ENCODE data around the gene PPFIA2. TPM values are rescaled to one million over a fixed set of nuclear protein-coding genes. Genes with fewer than 3 reads are reported as not detected.
"Not testable (repeated sequence)": the region's sequence is repeated elsewhere in the genome, so short reads cannot be mapped to it uniquely, and the experiment has no call there.

PPFIA2 gene
- total and polyA plus RNA-seq, 3 donors from 2014 or later = 10.5 to 22.1 (median 18.3) TPM

DNA sequence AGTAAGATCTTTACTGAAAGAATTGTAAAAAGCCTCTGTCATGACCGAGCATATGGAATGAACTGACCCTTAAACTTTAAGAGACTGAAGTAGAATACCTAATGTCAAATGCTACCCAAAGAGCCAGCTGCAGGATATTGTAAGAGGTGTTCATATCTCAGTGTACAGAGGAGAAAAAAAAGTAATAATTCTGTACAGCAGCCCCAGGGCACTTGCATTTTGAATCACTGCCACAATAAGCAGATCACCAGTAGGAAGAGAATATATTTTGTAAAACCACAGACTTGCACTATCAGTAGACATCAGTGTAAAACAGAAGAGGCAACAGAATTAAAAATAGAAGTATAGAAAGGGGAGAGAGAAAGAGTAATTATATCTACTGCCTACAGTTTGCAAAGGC is 162.6 kb downstream of the PPFIA2 start:
- intact Hi-C loops (cut with DNase I; ENCODE audit: low total_unique reads) = no loop called here
- H3K27ac ChIP-seq = no peak overlapping the region
- no peak overlapping the region for H3K4me3 ChIP-seq
- 80 to 84% methylated on average over 1 of the region's 1 CpG for WGBS, 2 donors
- TF ChIP-seq POLR2A (IDR thresholded peaks at IDR 0.05) = no peak
- TF ChIP-seq, protein P1, sequence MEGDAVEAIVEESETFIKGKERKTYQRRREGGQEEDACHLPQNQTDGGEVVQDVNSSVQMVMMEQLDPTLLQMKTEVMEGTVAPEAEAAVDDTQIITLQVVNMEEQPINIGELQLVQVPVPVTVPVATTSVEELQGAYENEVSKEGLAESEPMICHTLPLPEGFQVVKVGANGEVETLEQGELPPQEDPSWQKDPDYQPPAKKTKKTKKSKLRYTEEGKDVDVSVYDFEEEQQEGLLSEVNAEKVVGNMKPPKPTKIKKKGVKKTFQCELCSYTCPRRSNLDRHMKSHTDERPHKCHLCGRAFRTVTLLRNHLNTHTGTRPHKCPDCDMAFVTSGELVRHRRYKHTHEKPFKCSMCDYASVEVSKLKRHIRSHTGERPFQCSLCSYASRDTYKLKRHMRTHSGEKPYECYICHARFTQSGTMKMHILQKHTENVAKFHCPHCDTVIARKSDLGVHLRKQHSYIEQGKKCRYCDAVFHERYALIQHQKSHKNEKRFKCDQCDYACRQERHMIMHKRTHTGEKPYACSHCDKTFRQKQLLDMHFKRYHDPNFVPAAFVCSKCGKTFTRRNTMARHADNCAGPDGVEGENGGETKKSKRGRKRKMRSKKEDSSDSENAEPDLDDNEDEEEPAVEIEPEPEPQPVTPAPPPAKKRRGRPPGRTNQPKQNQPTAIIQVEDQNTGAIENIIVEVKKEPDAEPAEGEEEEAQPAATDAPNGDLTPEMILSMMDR (IDR thresholded peaks at IDR 0.05) = no peak
- no peak for DNase-seq
- no peaks in the 10 kb centered on the region for H3K9me3 ChIP-seq
- H3K27me3 ChIP-seq = no peaks in the 10 kb centered on the region
- H3K4me1 ChIP-seq = no peaks in the 10 kb centered on the region
- no peaks in the 10 kb centered on the region for H3K36me3 ChIP-seq (ENCODE audit: low read depth, missing control alignments)

DNA sequence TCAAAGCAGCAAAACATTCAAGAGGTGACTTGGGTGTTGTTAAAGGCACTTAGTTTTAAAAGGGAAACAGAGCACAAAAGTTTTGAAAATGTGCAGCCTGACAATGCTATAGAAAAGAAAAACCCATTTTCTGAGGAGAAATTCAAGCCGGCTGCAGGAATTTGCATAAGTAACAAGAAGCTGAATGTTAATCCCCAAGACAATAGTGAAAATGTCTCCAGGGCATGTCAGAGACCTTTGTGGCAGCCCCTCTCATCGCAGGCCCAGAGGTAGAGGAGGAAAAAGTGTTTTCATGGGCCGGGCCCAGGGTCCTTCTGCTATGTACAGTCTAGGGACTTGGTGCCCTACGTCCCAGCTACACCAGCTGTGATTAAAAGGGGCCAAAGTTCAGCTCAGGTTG is 167.9 kb downstream of the PPFIA2 start:
- Histone ChIP-seq H3K9me3 (no peaks in the 10 kb centered on the region), H3K27ac (no peak overlapping the region), H3K27me3 (no peaks in the 10 kb centered on the region), H3K4me3 (no peak overlapping the region), H3K36me3 (ENCODE audit: low read depth, missing control alignments) (no peaks in the 10 kb centered on the region), H3K4me1 (no peaks in the 10 kb centered on the region)
- no peak for DNase-seq
- 78 to 93% methylated on average over 4 of the region's 4 CpGs for WGBS, 2 donors
- intact Hi-C loops (cut with DNase I; ENCODE audit: low total_unique reads) = no loop called here
- TF ChIP-seq, protein P1 (IDR thresholded peaks at IDR 0.05) = no peak
- no peak for TF ChIP-seq POLR2A (IDR thresholded peaks at IDR 0.05)

DNA sequence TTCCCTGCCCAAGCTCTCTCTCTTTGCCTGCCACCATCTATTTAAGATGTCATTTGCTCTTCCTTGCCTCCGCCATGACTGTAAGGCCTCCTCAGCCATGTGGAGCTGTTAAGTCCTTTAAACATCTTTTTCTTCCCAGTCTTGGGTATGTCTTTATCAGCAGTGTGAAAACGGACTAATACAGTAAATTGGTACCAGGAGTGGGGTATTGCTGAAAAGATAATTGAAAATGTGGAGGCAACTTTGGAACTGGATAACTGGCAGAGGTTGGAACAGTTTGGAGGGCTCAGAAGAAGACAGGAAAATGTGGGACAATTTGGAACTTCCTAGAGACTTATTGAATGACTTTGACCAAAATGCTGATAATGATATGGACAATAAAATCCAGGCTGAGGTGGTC is 168.4 kb downstream of the PPFIA2 start:
- intact Hi-C loops (cut with DNase I; ENCODE audit: low total_unique reads); H3K9me3 ChIP-seq; H3K4me1 ChIP-seq; H3K27ac ChIP-seq; H3K4me3 ChIP-seq; H3K27me3 ChIP-seq; DNase-seq; H3K36me3 ChIP-seq (ENCODE audit: low read depth, missing control alignments): not testable (repeated sequence)
- WGBS, 2 donors = 84 to 89% methylated on average over 2 of the region's 2 CpGs

DNA sequence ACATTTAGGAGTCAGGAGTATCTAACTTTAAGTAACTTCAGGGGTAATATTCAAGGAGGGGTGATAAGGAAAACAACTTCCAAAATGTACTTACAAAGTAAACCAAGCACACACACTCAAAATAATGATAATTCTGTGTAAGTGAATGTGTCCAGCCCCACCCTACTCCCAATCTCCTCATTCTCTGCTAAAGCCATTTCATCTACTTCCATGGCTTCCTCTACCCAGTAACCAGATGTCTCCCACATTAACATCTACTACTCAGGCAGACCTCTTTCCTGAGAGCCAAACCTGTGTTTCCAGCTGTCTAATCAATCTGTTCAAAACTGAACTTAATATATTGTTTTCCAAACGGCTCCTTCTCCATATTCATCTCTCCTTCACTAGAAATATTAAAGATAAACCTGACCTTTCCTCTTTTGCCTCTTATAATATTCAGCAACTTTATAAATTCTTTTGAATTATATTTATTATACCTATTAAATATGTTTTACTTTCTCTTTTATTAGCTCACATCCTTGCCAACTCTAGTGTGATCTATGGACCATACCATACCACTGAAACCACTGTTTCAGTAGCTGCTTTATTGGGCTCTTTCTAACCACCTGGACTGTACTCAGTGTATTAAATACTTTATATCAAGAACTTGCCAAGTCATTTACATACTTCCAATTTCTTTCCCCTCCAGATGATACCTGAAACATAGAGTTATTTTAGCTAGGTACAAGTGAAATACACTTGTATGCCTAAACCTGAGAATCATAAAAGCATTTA is 170.7 kb downstream of the PPFIA2 start:
- TF ChIP-seq, protein P1 (IDR thresholded peaks at IDR 0.05) = no peak
- TF ChIP-seq POLR2A (IDR thresholded peaks at IDR 0.05) = no peak
- Histone ChIP-seq H3K4me3 (no peak overlapping the region), H3K27ac (no peak overlapping the region), H3K27me3 (no peaks in the 10 kb centered on the region), H3K36me3 (ENCODE audit: low read depth, missing control alignments) (no peaks in the 10 kb centered on the region), H3K4me1 (no peaks in the 10 kb centered on the region), H3K9me3 (no peaks in the 10 kb centered on the region)
- 57 to 74% methylated on average over 1 of the region's 1 CpG for WGBS, 2 donors
- DNase-seq = no peak
- intact Hi-C loops (cut with DNase I; ENCODE audit: low total_unique reads) = no loop called here

DNA sequence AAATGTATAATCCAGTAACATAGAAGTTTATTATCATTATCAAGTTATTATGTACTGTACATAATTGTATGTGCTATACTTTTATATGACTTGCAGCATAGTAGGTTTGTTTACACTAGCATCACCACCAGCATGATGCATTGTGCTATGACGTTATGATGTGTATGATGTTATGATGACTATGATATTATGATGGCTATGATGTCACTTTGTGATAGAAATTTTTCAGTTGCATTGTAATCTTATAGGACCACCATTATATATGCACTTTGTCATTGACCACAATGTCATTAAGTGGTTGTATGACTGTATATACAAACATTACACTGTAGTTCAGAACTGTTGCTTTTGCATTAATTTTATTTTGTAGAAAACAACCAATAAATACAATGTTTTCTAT is 173.4 kb downstream of the PPFIA2 start:
- 60 to 63% methylated on average over 1 of the region's 1 CpG for WGBS, 2 donors
- Histone ChIP-seq H3K36me3 (ENCODE audit: low read depth, missing control alignments) (no peaks in the 10 kb centered on the region), H3K4me3 (no peak overlapping the region), H3K27me3 (no peaks in the 10 kb centered on the region), H3K27ac (no peak overlapping the region), H3K4me1 (no peaks in the 10 kb centered on the region), H3K9me3 (no peaks in the 10 kb centered on the region)
- TF ChIP-seq, protein P1 (IDR thresholded peaks at IDR 0.05) = no peak
- TF ChIP-seq POLR2A (IDR thresholded peaks at IDR 0.05) = no peak
- intact Hi-C loops (cut with DNase I; ENCODE audit: low total_unique reads) = no loop called here
- no peak for DNase-seq
